Stimulated activated naive CD8-positive, alpha-beta T cell treated with anti-CD3 and anti-CD28 coated beads, Interleukin-15, Interleukin-2, amounts not matched to agents 100 U/mL and 50 U/mL, for 24 hours (primary cell): ENCODE measurements around the gene HBG2.
"Not testable (repeated sequence)": the region's sequence is repeated elsewhere in the genome, so short reads cannot be mapped to it uniquely, and the experiment has no call there.

Source experiments
- ATAC-seq: fragments of 150-1000 bp; cut with Tn5 transposase; one replicate; pipeline ENCODE4 v1.10.0; 2021
- DNase-seq: peaks from one replicate; pipeline ENCODE4 v3.0.0; 2021

HBG2 gene

GRCh38 chr11:5249807-5250396, 4.7 kb downstream of the HBG2 start, which contains the start of gene HBG1:
HBG1 (minus strand) TSS chr11:5249857; CDS start chr11:5249804, 53 bp downstream.
- DNase-seq, ATAC-seq: not testable (repeated sequence)

- DNase-seq, ATAC-seq: not testable (repeated sequence)
These were observed 6.1 kb downstream of the HBG2 start for GRCh38 chr11:5248498-5248897.

- ATAC-seq (no peak), DNase-seq (no peak)
These were observed 6.9 kb downstream of the HBG2 start for GRCh38 chr11:5247472-5248192.

- DNase-seq, result no peak
- no peak for ATAC-seq
These were observed 7.7 kb downstream of the HBG2 start for GRCh38 chr11:5246772-5247471.

GRCh38 chr11:5245155-5245554, 9.4 kb downstream of the HBG2 start:
- ATAC-seq (no peak), DNase-seq (no peak)

GRCh38 chr11:5243816-5244180, 10.8 kb downstream of the HBG2 start:
- ATAC-seq (no peak), DNase-seq (no peak)

- DNase-seq (no peak), ATAC-seq (no peak)
These were observed 11.4 kb downstream of the HBG2 start for GRCh38 chr11:5242933-5243815.

GRCh38 chr11:5242208-5242607, 12.4 kb downstream of the HBG2 start:
- no peak for ATAC-seq
- no peak for DNase-seq

GRCh38 chr11:5241458-5241857, 13.1 kb downstream of the HBG2 start:
- DNase-seq, result no peak
- no peak for ATAC-seq

GRCh38 chr11:5240458-5240857, 14.1 kb downstream of the HBG2 start:
- no peak for DNase-seq
- ATAC-seq, result no peak

GRCh38 chr11:5240056-5240455, 14.5 kb downstream of the HBG2 start:
- ATAC-seq (no peak), DNase-seq (no peak)

GRCh38 chr11:5239046-5239445, 15.5 kb downstream of the HBG2 start:
- ATAC-seq (no peak), DNase-seq (no peak)

- ATAC-seq (no peak), DNase-seq (no peak)
These were observed 16.1 kb downstream of the HBG2 start for GRCh38 chr11:5238486-5238885.

GRCh38 chr11:5237420-5237819, 17.2 kb downstream of the HBG2 start:
- DNase-seq (no peak), ATAC-seq (no peak)

- no peak for ATAC-seq
- no peak for DNase-seq
These were observed 19.1 kb downstream of the HBG2 start for GRCh38 chr11:5235364-5236095.

GRCh38 chr11:5234381-5234834, 20.2 kb downstream of the HBG2 start, which contains the start of gene HBD:
HBD (minus strand) TSS chr11:5234483; CDS start chr11:5234433, 50 bp downstream.
- ATAC-seq, result no peak
- no peak for DNase-seq

- ATAC-seq (no peak), DNase-seq (no peak)
These were observed 21.3 kb downstream of the HBG2 start for GRCh38 chr11:5233307-5233706.

GRCh38 chr11:5232821-5233220, 21.8 kb downstream of the HBG2 start:
- ATAC-seq, result no peak
- DNase-seq, result no peak

- DNase-seq, result no peak
- no peak for ATAC-seq
These were observed 22.4 kb downstream of the HBG2 start for GRCh38 chr11:5232176-5232575.

- DNase-seq, result no peak
- ATAC-seq, result no peak
These were observed 23.5 kb downstream of the HBG2 start for GRCh38 chr11:5231111-5231510.

- DNase-seq, result no peak
- ATAC-seq, result no peak
These were observed 24.3 kb downstream of the HBG2 start for GRCh38 chr11:5230266-5230665.
